Mononuclear cell (primary cell): ENCODE results near the gene ADAM19. TPM values are rescaled to one million over a fixed set of nuclear protein-coding genes. Genes with fewer than 3 reads are reported as not detected.

Source experiments
- H3K27me3 ChIP-seq: 2 replicates; pipeline ENCODE4 v1.6.0; 2011; ENCODE audit warnings: low read length, control low read depth; ENCODE audit not compliant: insufficient read depth
- H3K4me1 ChIP-seq: 2 replicates; pipeline ENCODE4 v1.5.1; 2011; ENCODE audit warnings: mild to moderate bottlenecking, low read length, control low read depth; ENCODE audit not compliant: insufficient read depth
- H3K4me3 ChIP-seq: 2 replicates; pipeline ENCODE4 v1.5.1; 2011; ENCODE audit warnings: mild to moderate bottlenecking, low read length, moderate library complexity
- H3K9me3 ChIP-seq: 2 replicates; pipeline ENCODE4 v1.5.1; 2011; ENCODE audit warnings: low read depth, mild to moderate bottlenecking, control low read depth, low read length
- total RNA-seq: library from RNA; depleted of rRNA; stranded (reverse); fragments of >200 nt; gene quantifications from one replicate; pipeline ENCODE4 v1.2.3, GENCODE V29; 2012

The ADAM19 gene
- total RNA-seq, 1 donor, result 17.7 TPM

DNA sequence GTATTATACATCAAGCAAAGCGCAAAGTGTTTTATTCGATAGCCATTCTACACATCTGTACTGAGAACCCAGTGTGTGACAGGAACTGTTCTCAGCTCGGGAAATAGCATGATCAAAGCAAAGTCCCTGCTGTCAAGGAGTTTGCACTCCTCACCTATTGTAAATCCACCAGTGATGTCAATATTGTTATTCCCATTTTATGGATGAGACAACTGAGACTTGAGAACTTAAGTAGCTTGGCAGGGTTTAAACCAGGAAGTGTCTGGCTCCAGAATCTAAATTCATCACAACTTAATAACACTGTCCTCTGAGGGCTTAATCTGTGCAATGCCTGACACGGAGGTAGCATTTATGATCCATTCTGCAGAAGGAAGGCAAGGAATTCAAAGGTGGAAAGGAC is 50.7 kb downstream of the ADAM19 start:
- no peaks in the 10 kb centered on the region for H3K27me3 ChIP-seq
- no peaks in the 10 kb centered on the region for H3K9me3 ChIP-seq
- H3K4me1 ChIP-seq, result peaks cover 26% of the 10 kb centered on the region
- no peak overlapping the region for H3K4me3 ChIP-seq

DNA sequence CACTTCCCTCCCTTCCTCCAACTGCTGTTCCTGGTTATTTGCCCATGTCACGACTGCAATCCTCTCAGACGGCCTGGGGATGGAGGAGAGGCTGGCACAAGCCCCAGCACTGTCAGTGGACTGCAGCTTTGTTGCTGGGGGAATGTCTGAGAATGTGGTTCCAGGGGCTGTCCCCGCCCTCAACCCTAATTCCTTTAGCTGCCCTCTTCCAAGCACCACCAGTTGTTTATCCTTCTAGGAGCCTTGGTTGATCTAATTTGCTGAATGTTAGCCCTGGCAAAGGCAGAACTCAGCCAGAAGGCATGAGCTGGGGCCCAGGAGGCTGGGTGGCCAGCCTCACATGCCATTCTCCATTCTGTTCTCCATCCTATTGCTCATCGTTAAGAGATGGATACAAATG is 51.6 kb downstream of the ADAM19 start:
- Histone ChIP-seq H3K4me1 (peaks cover 16% of the 10 kb centered on the region), H3K9me3 (no peaks in the 10 kb centered on the region), H3K27me3 (no peaks in the 10 kb centered on the region), H3K4me3 (no peak overlapping the region)

DNA sequence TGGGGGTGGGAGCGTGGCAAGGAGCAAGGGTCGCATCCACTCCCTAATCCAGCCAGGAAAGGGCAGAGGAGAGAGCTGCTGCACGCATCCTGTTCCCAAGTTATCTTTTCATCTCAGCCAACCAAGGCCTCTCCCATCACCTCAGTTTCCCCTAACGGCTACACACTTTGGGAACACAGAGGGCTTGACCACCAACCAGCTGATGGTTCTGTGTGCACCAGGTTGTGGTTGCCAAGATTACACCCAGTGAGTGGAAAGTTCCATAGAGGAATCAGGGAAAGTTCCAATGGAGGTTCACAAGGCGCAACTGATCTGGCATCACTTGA is 53.9 kb downstream of the ADAM19 start:
- H3K4me3 ChIP-seq, result no peak overlapping the region
- peaks cover 9% of the 10 kb centered on the region for H3K4me1 ChIP-seq
- H3K27me3 ChIP-seq, result no peaks in the 10 kb centered on the region
- no peaks in the 10 kb centered on the region for H3K9me3 ChIP-seq

DNA sequence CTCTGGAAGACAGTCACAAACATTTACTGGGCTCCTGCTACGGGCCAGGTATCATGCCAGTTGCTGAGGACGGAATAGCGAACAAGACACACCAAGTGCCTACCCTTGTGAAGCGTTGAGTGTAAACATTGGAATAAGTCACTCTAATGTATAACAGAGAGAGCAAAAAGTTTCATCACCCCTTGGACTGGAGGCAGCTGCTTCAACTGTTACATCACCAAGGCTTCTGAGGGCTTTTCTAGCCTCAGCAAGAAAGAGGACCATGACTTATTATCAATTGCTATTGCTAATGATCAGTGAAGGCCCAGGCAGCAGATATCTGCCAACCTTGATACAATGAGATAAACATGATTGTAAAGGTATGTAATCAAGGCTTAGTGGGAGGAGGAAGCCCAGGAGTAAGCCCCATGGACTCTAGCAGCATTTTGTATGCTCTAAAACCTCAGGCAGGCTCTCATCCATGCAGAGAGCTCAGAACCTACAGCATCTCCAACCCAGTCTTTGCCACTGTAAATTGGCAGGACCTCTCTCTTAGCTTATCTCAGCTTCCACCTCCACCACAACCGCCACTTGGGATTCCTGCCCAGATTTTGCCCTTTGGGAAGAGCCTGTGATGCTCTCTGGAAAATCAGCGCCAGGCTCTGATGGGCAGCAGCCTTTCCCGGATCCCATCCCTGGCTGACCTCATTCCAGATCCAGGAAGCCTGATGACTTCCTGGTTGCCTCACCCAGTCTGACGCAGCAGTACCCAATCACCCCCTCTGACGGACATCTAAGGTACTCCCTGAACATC is 54.5 kb downstream of the ADAM19 start:
- no peaks in the 10 kb centered on the region for H3K27me3 ChIP-seq
- no peaks in the 10 kb centered on the region for H3K9me3 ChIP-seq
- H3K4me1 ChIP-seq, result peaks cover 9% of the 10 kb centered on the region
- no peak overlapping the region for H3K4me3 ChIP-seq

DNA sequence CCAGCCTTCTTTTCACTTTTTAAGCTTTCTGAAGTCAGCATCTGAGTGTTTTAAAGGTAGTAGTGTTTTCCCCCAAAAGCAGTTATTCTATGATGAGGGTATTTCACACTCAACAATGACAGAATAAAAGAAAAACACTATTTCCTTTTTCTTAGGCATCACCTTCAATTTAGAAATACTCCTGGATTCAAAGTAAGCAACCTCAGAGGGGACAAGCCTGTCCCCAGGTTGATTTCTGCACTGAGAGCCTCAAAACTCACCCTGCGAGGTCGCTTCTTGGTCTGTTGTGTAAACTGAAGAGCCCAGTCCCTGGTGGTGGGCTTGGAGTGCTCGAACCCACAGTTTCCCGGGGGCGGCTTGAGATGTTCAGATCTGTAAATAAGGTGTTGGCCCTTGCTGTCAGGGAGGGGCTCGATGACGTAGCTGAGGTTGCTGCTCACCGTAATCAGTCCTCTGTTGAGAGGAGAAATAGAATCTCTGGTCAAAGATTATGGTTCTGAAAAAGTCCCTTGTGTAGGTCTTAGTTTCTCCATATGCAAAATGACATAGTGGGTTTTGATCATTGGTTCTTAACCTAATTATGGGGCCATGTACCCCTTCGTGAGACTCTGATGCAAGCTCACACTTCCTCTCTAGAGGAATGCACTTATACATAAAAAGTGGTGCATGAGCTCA is 55.9 kb downstream of the ADAM19 start:
- no peaks in the 10 kb centered on the region for H3K27me3 ChIP-seq
- H3K4me1 ChIP-seq, result peaks cover 9% of the 10 kb centered on the region
- no peak overlapping the region for H3K4me3 ChIP-seq
- no peaks in the 10 kb centered on the region for H3K9me3 ChIP-seq

DNA sequence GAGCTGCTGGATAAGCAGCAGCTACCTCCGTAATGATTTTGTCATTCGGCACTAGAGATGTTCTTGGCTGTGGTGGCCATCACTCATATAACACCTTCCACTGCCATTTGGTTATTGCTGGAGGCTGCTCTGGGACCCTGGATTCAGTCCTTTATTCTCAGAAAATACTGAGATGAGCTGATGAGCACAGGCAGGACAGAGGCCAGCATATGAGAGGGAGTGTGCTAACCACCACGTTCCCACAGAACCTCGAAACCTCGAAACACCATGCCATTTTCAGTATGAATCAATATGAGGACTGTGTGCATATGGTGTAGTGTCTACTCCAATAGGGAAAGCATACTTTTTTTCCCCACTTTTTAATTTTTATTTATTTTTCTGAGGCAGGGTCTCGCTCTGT is 56.6 kb downstream of the ADAM19 start:
- no peaks in the 10 kb centered on the region for H3K9me3 ChIP-seq
- peaks cover 9% of the 10 kb centered on the region for H3K4me1 ChIP-seq
- no peaks in the 10 kb centered on the region for H3K27me3 ChIP-seq
- H3K4me3 ChIP-seq, result no peak overlapping the region

DNA sequence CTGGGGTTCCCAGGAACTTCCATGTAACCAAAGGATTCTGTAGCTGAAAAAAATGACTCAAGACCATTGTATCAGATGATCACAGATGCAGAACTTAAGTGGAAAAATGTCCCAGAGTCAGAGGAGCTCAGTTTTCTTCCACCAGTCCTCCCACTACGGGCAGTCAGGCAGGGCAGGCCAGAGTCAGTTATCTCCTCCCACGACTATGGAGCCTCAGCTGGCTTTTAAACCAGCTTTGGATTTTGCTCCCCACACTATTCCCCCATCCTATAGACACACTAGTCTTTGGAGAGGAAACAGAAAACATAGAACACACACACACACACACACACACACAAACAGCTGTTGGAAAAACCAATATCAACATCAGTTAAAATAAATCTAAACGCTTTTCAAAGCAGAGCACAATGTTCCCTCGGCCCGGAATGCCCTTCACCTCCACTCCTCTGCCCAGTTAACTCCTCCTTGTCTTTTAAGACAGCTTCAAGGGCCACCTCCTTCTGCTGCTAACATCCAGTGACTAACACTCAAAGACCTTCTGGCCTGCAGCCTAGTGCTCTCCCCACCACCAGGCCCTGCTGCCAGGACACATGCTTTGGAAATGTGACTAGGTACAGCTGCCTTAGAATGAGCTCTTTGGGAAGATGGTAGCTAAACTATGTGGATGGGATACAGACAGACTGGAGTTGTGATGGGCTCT is 58.8 kb downstream of the ADAM19 start:
- Histone ChIP-seq H3K27me3 (no peaks in the 10 kb centered on the region), H3K4me3 (no peak overlapping the region)

DNA sequence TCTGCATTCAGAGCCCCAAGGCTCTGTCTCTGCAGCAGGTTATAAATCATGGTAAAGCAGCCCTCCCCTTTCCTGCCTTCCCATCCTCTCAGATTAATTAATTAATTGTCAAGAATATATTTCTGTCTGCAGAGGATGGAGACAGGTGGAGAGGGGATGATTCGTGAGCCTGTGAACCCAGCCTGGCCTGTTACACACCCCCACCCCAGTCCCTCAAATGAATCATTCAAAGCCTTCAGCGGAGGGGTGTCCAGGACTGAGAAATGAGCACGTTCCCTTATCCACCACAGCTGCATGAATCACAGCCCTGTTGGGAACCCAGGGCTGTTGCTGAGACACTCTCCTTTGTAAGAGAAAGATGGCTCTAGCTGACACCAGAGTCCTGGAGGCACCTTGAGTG is 59.6 kb downstream of the ADAM19 start:
- Histone ChIP-seq H3K9me3 (no peaks in the 10 kb centered on the region), H3K4me3 (no peak overlapping the region), H3K4me1 (peaks cover 9% of the 10 kb centered on the region), H3K27me3 (no peaks in the 10 kb centered on the region)

More for the DNA sequence above, 58.8 kb downstream of the ADAM19 start:
- H3K9me3 ChIP-seq, result no peaks in the 10 kb centered on the region
- H3K4me1 ChIP-seq, result peaks cover 14% of the 10 kb centered on the region

DNA sequence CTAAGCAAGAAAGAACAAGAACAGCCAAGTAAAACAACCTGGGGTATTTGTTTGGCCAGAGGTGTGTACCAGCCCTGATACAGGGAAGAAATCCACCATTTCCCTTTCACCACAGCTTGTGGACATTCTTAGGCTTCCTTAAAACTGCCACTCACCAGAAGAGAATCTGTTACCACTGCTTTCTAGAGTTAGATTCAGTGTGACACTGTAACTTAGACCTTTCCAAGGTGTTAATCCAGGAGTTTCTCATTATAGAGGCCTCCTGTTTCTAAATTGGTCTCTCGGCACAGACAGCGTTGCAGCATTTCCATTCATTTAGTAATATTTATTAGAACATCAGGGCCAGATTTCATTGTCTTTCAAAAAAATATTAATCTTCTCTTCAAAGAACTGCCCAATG is 60.6 kb downstream of the ADAM19 start:
- no peaks in the 10 kb centered on the region for H3K27me3 ChIP-seq
- H3K4me1 ChIP-seq, result peaks cover 6% of the 10 kb centered on the region
- no peak overlapping the region for H3K4me3 ChIP-seq
- H3K9me3 ChIP-seq, result no peaks in the 10 kb centered on the region

DNA sequence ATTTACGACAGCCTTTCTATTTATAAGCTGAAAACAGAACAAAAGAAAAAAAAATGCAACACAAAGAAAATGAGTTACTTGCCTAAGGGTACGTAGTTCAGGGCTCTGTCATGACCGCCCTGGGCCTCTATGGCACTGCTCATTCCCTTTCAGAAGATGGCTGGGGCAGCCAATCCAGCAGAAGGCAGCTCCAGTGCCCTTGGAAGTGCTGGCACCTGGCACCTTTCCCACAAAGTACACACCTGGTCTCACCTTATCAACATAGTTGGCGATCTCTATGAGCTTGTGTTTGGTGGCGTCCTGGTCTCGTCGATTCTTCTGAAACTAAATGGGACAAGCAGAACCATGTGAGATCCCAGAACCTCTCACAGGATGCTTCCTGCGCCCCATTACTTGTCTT is 62.4 kb downstream of the ADAM19 start:
- H3K9me3 ChIP-seq, result no peaks in the 10 kb centered on the region
- no peak overlapping the region for H3K4me3 ChIP-seq
- H3K27me3 ChIP-seq, result no peaks in the 10 kb centered on the region
- H3K4me1 ChIP-seq, result peaks cover 6% of the 10 kb centered on the region

DNA sequence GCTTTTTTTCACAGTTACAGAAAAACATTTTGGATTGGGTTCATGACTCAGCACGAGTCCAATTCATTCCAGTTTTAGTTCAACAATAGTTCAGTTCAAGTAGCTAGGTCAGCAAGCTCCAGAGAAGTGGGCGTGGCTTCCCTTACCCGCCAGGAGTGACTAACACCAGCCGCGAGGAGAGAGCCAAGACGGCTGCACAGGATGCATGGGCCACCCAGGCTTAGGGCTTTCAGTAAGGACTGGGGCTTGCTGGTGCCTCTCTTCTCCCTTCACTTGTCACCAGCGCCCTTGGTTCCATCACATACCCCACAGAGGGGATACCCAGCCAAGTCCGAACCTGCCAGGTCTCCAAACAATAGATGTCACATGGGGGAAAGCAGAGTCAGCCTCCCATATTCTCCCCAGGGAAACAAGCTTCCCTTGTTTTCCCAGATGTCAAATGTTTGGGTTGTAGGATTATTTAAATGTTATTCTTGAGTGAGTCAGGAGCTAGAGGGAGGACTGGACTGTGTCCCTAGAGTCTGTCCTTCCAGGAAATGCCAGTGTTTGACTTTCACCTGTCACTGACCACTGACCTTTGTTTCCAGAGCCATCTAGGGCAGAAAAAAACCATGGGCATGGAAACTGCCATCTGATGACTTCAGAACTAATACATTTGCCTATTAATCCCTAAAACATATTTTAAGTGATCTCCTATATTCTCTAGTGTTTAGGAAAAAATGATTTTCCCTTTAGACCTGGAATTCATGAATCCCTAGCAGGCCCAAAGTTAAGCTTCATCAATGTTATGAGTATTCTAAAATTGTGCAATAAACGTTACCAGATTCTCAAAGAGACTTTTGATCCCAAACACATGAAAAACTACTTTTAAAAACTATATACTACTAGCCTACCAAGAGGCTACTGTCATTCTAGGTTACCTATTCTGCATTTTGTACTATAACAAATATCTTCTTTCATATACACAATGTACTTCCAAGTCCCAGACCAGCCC is 63.6 kb downstream of the ADAM19 start:
- peaks cover 6% of the 10 kb centered on the region for H3K4me1 ChIP-seq
- H3K9me3 ChIP-seq, result no peaks in the 10 kb centered on the region

DNA sequence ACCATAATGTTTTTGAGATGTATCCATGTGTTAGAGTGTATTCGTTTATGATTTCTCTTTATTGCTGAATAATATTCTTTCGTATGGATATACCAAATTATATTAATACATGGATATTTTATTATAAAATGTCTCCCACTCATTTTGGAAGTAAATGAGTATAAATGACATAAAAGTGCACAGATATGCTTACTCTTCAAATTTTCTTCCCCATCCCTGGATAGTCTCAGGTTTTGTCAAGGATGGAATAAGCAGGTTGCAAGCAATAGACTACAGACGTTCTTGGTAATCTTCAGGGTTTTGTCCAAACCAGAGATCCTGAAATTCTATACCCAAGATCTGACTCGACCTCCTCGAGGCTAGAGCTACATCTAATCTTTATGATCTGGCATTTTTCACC is 64.9 kb downstream of the ADAM19 start:
- Histone ChIP-seq H3K4me3 (no peak overlapping the region), H3K4me1 (peaks cover 12% of the 10 kb centered on the region), H3K27me3 (no peaks in the 10 kb centered on the region), H3K9me3 (no peaks in the 10 kb centered on the region)

More for the DNA sequence above, 63.6 kb downstream of the ADAM19 start:
- Histone ChIP-seq H3K4me3 (no peak overlapping the region), H3K27me3 (no peaks in the 10 kb centered on the region)

DNA sequence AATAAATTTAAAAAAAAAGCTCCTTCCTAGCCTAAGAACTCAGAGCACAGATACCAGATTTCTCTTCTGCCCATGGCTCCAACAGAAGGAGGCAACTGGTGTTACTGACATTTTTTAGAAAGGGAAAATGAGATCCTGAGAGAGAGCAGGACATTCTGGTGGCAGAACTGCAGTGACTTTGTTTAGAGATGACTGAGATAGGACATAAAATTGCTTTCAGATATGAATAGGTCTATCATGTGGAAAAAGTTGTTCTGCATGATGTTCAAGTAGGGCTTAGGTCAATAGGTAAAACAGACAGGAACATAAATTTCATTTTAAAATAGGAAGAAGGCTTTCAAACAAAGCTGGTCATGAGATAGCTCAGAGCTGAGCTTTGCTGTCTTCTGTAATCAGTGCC is 66.0 kb downstream of the ADAM19 start:
- peaks cover 20% of the 10 kb centered on the region for H3K4me1 ChIP-seq

DNA sequence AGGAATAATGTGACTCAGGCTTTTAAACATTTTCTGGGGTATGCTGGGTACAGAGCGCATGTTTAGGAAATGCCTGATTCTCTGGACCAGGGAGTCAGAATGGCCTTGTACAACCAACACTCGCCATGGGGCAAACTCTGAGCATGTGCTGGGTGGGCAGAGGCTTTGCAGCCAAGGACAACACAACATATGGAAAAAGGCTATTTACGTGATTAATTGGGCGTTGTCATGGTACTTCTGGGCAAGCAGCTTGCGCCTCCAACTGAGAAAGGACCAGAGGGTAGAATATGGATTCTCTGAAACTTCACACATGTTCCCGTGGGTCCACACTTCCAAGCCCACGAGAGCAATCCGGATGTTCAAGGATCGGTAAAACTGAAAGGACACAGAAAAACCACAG is 66.5 kb downstream of the ADAM19 start:
- Histone ChIP-seq H3K27me3 (no peaks in the 10 kb centered on the region), H3K4me1 (peaks cover 20% of the 10 kb centered on the region), H3K9me3 (no peaks in the 10 kb centered on the region), H3K4me3 (no peak overlapping the region)

More for the DNA sequence above, 66.0 kb downstream of the ADAM19 start:
- H3K9me3 ChIP-seq, result no peaks in the 10 kb centered on the region
- no peak overlapping the region for H3K4me3 ChIP-seq
- H3K27me3 ChIP-seq, result no peaks in the 10 kb centered on the region
